Body of pancreas (tissue), 4 donors: Measurements from ENCODE around the gene RET. TPM values are rescaled to one million over a fixed set of nuclear protein-coding genes. Genes with fewer than 3 reads are reported as not detected.

ENCODE experiments used
- ATAC-seq: fragments of 150-250 bp; one replicate; pipeline ENCODE4 v1.9.1; 2016
- DNase-seq, 4 donors: peaks; one replicate each; pipeline ENCODE4 v3.0.0-alpha.2; 2019
- H3K27ac ChIP-seq, 4 donors: fragments of 200-600 bp; sonication (generic); 1 replicate in 3 of 4; 2 replicates in 1 of 4; pipeline versions ENCODE4 v1.5.1 to v1.6.1; 2016 to 2019; ENCODE audit warnings: mild to moderate bottlenecking in 1 of 4, mixed read lengths in 1 of 4, moderate library complexity in 1 of 4
- H3K27me3 ChIP-seq, 2 donors: fragments of 200-600 bp; sonication (generic); one replicate each; pipeline ENCODE4 v1.6.0; 2016; ENCODE audit warnings: mild to moderate bottlenecking in 1 of 2
- H3K36me3 ChIP-seq, 2 donors: fragments of 200-600 bp; sonication (generic); replicated peaks in 1 of 2; 2 replicates each; pipeline ENCODE4 v1.5.1; 2016; ENCODE audit warnings: low read depth in 2 of 2; ENCODE audit not compliant: insufficient read depth in 1 of 2
- H3K4me1 ChIP-seq: fragments of 200-600 bp; sonication (generic); one replicate; pipeline ENCODE4 v1.6.0; 2016
- H3K4me3 ChIP-seq, 2 donors: fragments of 200-600 bp; sonication (generic); 1 replicate in 1 of 2; 2 replicates in 1 of 2; pipeline ENCODE4 v1.5.1; 2016 to 2019
- H3K9me3 ChIP-seq, 3 donors: fragments of 200-600 bp; sonication (generic); 1 replicate in 2 of 3; 2 replicates in 1 of 3; pipeline ENCODE4 v1.5.1; 2016
- CTCF ChIP-seq, 7 experiments: fragments of 450-650 bp in 4 of 7; fragments of 200-600 bp in 3 of 7; sonication (generic) in 3 of 7; IDR thresholded peaks; one replicate each; pipeline ENCODE4 v1.5.1; 2016 to 2019; ENCODE audit warnings: antibody characterized with exemption in 7 of 7
- POLR2A ChIP-seq, 3 donors: fragments of 450-650 bp; IDR thresholded peaks; one replicate each; pipeline ENCODE4 v1.6.1; 2016; ENCODE audit warnings: antibody characterized with exemption in 3 of 3, mild to moderate bottlenecking in 2 of 3
- whole genome bisulfite sequencing, 2 donors: methylation state at CpG; one replicate each; pipeline ENCODE4 v1.1.5; 2017; 5-methylcytosine and 5-hydroxymethylcytosine counted together
- intact Hi-C: fragments of 100-400 bp; cut with DNase I; formaldehyde crosslinking; loops from one replicate; pipeline ENCODE4 v1.15.1; 2023
- total RNA-seq, 2 donors: library from RNA; depleted of rRNA; stranded (reverse); fragments of >200 nt; gene quantifications; one replicate each; pipeline ENCODE4 v1.1.0, GENCODE V29; 2016

The RET gene
- total RNA-seq, 2 donors from 2014 or later: 0.78 to 1.6 TPM

- WGBS, 2 donors: 63 to 100% methylated on average over 1 of the region's 1 CpG
- DNase-seq: peak in 1 of 4 donors; percentile 46
- intact Hi-C loops: no loop called here
- Histone ChIP-seq H3K27me3 (no peaks in the 10 kb centered on the region), H3K36me3 (no peaks in the 10 kb centered on the region), H3K27ac (peak overlapping the region in 1 of 4 donors; percentile 0), H3K4me1 (no peaks in the 10 kb centered on the region), H3K4me3 (no peak overlapping the region), H3K9me3 (no peaks in the 10 kb centered on the region)
- TF ChIP-seq CTCF (IDR thresholded peaks at IDR 0.05) (no peak), POLR2A (IDR thresholded peaks at IDR 0.05) (no peak)
- no peak for ATAC-seq
Observed at GRCh38 chr10:43121444-43121843, 44.6 kb downstream of the RET start.

- TF ChIP-seq POLR2A (IDR thresholded peaks at IDR 0.05) (no peak), CTCF (IDR thresholded peaks at IDR 0.05) (no peak)
- Histone ChIP-seq H3K9me3 (no peaks in the 10 kb centered on the region), H3K4me3 (no peak overlapping the region), H3K27me3 (no peaks in the 10 kb centered on the region), H3K4me1 (no peaks in the 10 kb centered on the region), H3K27ac (no peak overlapping the region), H3K36me3 (no peaks in the 10 kb centered on the region)
- DNase-seq: peak in 1 of 4 donors; percentile 4
- 72% methylated on average over 4 of the region's 4 CpGs; no CpG with 5 or more reads in 1 of the 2 donors for WGBS, 2 donors
- intact Hi-C loops: no loop called here
- ATAC-seq: no peak
Observed at GRCh38 chr10:43122096-43122495, 45.2 kb downstream of the RET start.

GRCh38 chr10:43122826-43123225 is 46.0 kb downstream of the RET start:
- H3K9me3 ChIP-seq: no peaks in the 10 kb centered on the region

GRCh38 chr10:43123361-43124093 is 46.7 kb downstream of the RET start:
- 83 to 85% methylated on average over 2 to 9 of the region's 9 CpGs for WGBS, 2 donors
- Histone ChIP-seq H3K27ac (no peak overlapping the region), H3K36me3 (no peaks in the 10 kb centered on the region), H3K9me3 (no peaks in the 10 kb centered on the region), H3K27me3 (no peaks in the 10 kb centered on the region), H3K4me3 (no peak overlapping the region), H3K4me1 (no peaks in the 10 kb centered on the region)
- peak in 1 of 4 donors; percentile 6 for DNase-seq
- ATAC-seq: no peak
- TF ChIP-seq CTCF (IDR thresholded peaks at IDR 0.05) (no peak), POLR2A (IDR thresholded peaks at IDR 0.05) (no peak)
- intact Hi-C loops: no loop called here

More at GRCh38 chr10:43122826-43123225, 46.0 kb downstream of the RET start:
- TF ChIP-seq CTCF (IDR thresholded peaks at IDR 0.05) (no peak), POLR2A (IDR thresholded peaks at IDR 0.05) (no peak)
- intact Hi-C loops: no loop called here
- Histone ChIP-seq H3K36me3 (no peaks in the 10 kb centered on the region), H3K27me3 (no peaks in the 10 kb centered on the region), H3K4me3 (no peak overlapping the region), H3K4me1 (no peaks in the 10 kb centered on the region), H3K27ac (no peak overlapping the region)
- no peak for ATAC-seq
- 92 to 93% methylated on average over 7 of the region's 7 CpGs for WGBS, 2 donors
- no peak for DNase-seq

- Histone ChIP-seq H3K9me3 (no peaks in the 10 kb centered on the region), H3K4me1 (no peaks in the 10 kb centered on the region), H3K27me3 (no peaks in the 10 kb centered on the region), H3K36me3 (no peaks in the 10 kb centered on the region), H3K4me3 (no peak overlapping the region), H3K27ac (no peak overlapping the region)
- no peak for TF ChIP-seq POLR2A (IDR thresholded peaks at IDR 0.05)
- no peak for TF ChIP-seq CTCF (IDR thresholded peaks at IDR 0.05)
- intact Hi-C loops: no loop called here
- DNase-seq (peak in 1 of 4 donors; percentile 3), ATAC-seq (no peak)
- WGBS, 2 donors: 73 to 82% methylated on average over 6 of the region's 6 CpGs
Observed at GRCh38 chr10:43124094-43124521, 47.2 kb downstream of the RET start.
